ENCODE data around the gene TOMM70. TPM values are rescaled to one million over a fixed set of nuclear protein-coding genes. Genes with fewer than 3 reads are reported as not detected.

The TOMM70 gene
- polyA plus RNA-seq, 3 donors from 2014 or later: 10.0 to 15.4 (median 11.2) TPM

GRCh38 chr3:100424261-100424660, 23.4 kb upstream of the TOMM70 start:
- no peaks in the 10 kb centered on the region for H3K9me3 Mint-ChIP-seq
- DNase-seq: no peak
- peaks cover 0 to 23% (median 4%) of the 10 kb centered on the region in 3 donors for H3K27me3 Mint-ChIP-seq (ENCODE audit: low read depth in 3 of 3)
- H3K4me3 Mint-ChIP-seq: no peak overlapping the region
- H3K36me3 Mint-ChIP-seq: no peaks in the 10 kb centered on the region
- no peaks in the 10 kb centered on the region for H3K4me1 Mint-ChIP-seq
- no peak overlapping the region for H3K27ac Mint-ChIP-seq

- no peaks in the 10 kb centered on the region for H3K4me1 Mint-ChIP-seq
- no peak overlapping the region for H3K27ac Mint-ChIP-seq
- no peak for DNase-seq
These were observed 22.7 kb upstream of the TOMM70 start for GRCh38 chr3:100423611-100424010.

DNA sequence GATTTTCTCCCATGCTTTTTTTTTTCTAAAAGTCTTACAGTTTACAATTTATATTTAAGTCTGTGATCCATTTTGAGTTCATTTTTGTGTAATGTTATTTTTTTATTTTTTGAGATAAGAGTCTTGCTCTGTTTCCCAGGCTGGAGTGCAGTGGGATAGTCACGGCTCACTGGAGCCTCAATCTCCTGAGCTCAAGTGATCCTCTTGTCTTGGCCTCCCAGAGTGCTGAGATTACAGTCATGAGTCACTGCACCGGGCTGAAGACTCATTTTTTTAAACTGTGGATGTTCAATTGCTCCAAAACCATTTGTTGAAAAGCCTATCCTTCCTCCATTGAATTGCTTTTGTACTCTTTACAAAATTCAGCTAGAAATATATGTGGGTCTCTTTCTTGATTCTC, 20.0 kb upstream of the TOMM70 start:
- no peak overlapping the region for H3K4me3 Mint-ChIP-seq
- no peaks in the 10 kb centered on the region for H3K4me1 Mint-ChIP-seq
- no peak overlapping the region for H3K27ac Mint-ChIP-seq
- DNase-seq: no peak
- H3K9me3 Mint-ChIP-seq: no peaks in the 10 kb centered on the region
- peaks cover 3 to 18% (median 4%) of the 10 kb centered on the region in 3 donors for H3K27me3 Mint-ChIP-seq (ENCODE audit: low read depth in 3 of 3)
- no peaks in the 10 kb centered on the region for H3K36me3 Mint-ChIP-seq

More at GRCh38 chr3:100423611-100424010, 22.7 kb upstream of the TOMM70 start:
- Mint-ChIP-seq H3K27me3 (ENCODE audit: low read depth in 3 of 3) (peaks cover 3 to 21% (median 4%) of the 10 kb centered on the region in 3 donors), H3K9me3 (no peaks in the 10 kb centered on the region), H3K36me3 (no peaks in the 10 kb centered on the region), H3K4me3 (no peak overlapping the region)

DNA sequence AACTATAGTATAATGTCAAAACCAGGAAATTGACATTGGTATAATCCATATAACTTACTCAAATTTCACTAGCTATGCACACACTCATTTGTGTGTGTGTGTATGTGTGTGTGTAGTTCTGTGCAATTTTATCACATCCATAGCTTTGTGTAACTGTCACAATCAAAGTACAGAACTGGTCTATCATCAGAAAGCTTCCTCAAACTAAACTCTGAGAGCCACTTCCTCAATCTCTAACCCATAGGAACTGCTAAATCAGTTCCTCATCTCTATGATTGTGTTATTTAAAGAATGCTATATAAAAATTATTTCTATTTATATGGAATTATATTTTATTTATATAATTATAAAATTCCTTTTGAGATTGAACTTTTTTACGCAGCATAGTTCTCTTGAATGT, 18.5 kb upstream of the TOMM70 start:
- Mint-ChIP-seq H3K27ac (no peak overlapping the region), H3K4me3 (no peak overlapping the region), H3K36me3 (no peaks in the 10 kb centered on the region), H3K9me3 (no peaks in the 10 kb centered on the region), H3K27me3 (ENCODE audit: low read depth in 3 of 3) (peaks cover 3 to 9% (median 4%) of the 10 kb centered on the region in 3 donors), H3K4me1 (no peaks in the 10 kb centered on the region)
- DNase-seq: no peak

DNA sequence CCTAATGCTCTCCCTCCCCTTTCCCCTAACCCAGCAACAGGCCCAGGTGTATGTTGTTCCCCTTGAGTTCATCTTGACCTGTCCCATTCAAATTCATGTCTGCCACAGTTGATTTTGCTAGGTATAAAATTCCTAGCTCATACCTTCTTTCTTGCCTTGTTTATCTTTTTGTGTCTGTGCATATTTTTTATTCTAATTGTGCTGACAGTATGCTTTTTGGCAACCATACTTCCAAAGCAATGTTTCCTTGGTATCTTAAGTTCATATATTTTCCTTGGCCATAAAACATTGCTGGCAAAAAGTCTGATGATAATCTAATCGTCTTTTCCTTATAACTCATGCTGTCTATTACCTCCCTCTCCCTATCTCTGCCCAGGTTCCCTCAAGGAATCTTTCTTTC, 16.0 kb upstream of the TOMM70 start:
- Mint-ChIP-seq H3K9me3 (no peaks in the 10 kb centered on the region), H3K36me3 (no peaks in the 10 kb centered on the region), H3K4me1 (no peaks in the 10 kb centered on the region), H3K27me3 (ENCODE audit: low read depth in 3 of 3) (peaks cover 0 to 3% (median 0%) of the 10 kb centered on the region in 3 donors), H3K27ac (no peak overlapping the region), H3K4me3 (no peak overlapping the region)
- DNase-seq: no peak

GRCh38 chr3:100416176-100416575, 15.3 kb upstream of the TOMM70 start:
- Mint-ChIP-seq H3K36me3 (no peaks in the 10 kb centered on the region), H3K4me1 (no peaks in the 10 kb centered on the region), H3K4me3 (no peak overlapping the region), H3K9me3 (no peaks in the 10 kb centered on the region), H3K27ac (no peak overlapping the region), H3K27me3 (ENCODE audit: low read depth in 3 of 3) (peaks cover 0 to 3% (median 0%) of the 10 kb centered on the region in 3 donors)
- no peak for DNase-seq

DNA sequence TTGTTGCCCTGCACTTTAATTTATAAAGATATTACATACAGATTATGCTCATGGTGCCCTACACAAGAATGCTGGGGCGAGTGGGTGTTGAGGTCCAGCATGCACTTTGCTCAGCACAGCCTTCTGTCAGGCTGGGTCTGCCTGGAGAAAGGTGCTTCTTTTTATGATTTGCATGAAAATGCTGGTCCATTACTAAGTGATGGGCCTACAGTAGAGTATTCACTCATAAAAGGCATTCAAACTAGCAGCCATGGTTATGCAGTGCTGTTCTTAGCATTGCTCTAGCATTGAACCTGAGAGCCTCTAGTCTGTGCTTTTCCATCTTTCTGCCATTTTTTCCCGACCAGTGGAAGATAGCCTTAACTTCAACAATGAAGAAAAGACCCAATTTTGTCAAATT, 12.7 kb upstream of the TOMM70 start:
- no peak for DNase-seq
- H3K9me3 Mint-ChIP-seq: peaks cover 0 to 3% (median 0%) of the 10 kb centered on the region in 6 donors
- H3K27ac Mint-ChIP-seq: no peak overlapping the region
- peaks cover 0 to 3% (median 0%) of the 10 kb centered on the region in 3 donors for H3K36me3 Mint-ChIP-seq
- peaks cover 0 to 3% (median 2%) of the 10 kb centered on the region in 3 donors for H3K27me3 Mint-ChIP-seq (ENCODE audit: low read depth in 3 of 3)
- H3K4me3 Mint-ChIP-seq: no peak overlapping the region
- no peaks in the 10 kb centered on the region for H3K4me1 Mint-ChIP-seq

GRCh38 chr3:100412912-100413590, 12.2 kb upstream of the TOMM70 start:
- DNase-seq: peak in 1 of 3 donors; percentile 9
- no peaks in the 10 kb centered on the region for H3K4me1 Mint-ChIP-seq
- peaks cover 0 to 4% (median under 1%) of the 10 kb centered on the region in 6 donors for H3K9me3 Mint-ChIP-seq
- H3K4me3 Mint-ChIP-seq: no peak overlapping the region
- peaks cover 0 to 3% (median 3%) of the 10 kb centered on the region in 3 donors for H3K27me3 Mint-ChIP-seq (ENCODE audit: low read depth in 3 of 3)
- H3K27ac Mint-ChIP-seq: no peak overlapping the region
- peaks cover 0 to 3% (median 1%) of the 10 kb centered on the region in 3 donors for H3K36me3 Mint-ChIP-seq

DNA sequence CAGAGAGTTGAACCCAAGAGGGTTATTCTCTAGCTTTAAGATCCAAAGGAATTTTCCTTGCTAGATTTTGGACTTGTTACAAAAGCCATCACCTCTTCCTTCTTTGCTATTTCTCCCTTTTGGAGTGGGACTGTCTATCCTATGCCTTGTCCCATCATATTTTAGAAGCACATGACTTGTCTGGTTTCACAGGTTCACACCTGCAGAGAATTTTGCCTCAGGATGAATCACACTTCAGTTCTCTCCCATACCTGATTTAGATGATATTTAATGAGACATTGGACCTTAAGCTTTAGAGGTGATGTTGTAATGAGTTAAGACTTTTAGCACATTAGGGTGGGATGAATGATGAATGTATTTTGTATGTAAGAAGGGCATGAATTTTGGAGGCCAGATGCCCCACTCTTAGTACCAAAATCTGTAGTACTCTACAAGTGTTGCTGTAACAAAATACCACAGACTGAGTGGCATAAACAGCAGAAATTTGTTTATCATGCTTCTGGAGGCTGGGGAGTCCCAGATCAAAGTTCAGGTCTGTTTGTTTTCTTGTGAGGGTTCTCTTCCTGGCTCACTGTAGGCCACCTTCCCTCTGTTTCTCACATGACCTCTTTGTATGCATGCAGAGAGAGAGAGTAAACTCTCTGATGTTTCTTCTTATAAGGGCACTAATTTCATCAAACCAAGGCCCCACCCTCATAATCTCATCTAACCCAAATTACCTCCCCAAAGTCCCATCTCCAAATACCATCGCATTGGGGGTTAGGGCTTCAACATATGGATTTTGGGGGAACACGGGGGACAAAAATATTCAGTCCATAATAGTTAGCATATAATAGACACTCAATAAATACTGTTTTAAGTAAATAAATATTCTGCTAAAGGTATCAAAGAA, 10.4 kb upstream of the TOMM70 start:
- H3K4me3 Mint-ChIP-seq: no peak overlapping the region
- no peak overlapping the region for H3K27ac Mint-ChIP-seq
- no peaks in the 10 kb centered on the region for H3K4me1 Mint-ChIP-seq
- peaks cover 0 to 3% (median 3%) of the 10 kb centered on the region in 3 donors for H3K27me3 Mint-ChIP-seq (ENCODE audit: low read depth in 3 of 3)
- H3K9me3 Mint-ChIP-seq: peaks cover 2 to 11% (median 9%) of the 10 kb centered on the region in 6 donors
- DNase-seq: no peak
- H3K36me3 Mint-ChIP-seq: peaks cover 6 to 12% (median 10%) of the 10 kb centered on the region in 3 donors

GRCh38 chr3:100407977-100408532, 7.2 kb upstream of the TOMM70 start:
- Mint-ChIP-seq H3K27ac (no peak overlapping the region), H3K4me3 (no peak overlapping the region), H3K27me3 (ENCODE audit: low read depth in 3 of 3) (peaks cover 2 to 3% (median 3%) of the 10 kb centered on the region in 3 donors), H3K4me1 (peaks cover 0 to 5% of the 10 kb centered on the region in 2 donors), H3K9me3 (peaks cover 2 to 11% (median 9%) of the 10 kb centered on the region in 6 donors), H3K36me3 (peaks cover 6 to 12% (median 10%) of the 10 kb centered on the region in 3 donors)
- DNase-seq: no peak

GRCh38 chr3:100407164-100407563, 6.3 kb upstream of the TOMM70 start:
- H3K9me3 Mint-ChIP-seq: peaks cover 2 to 11% (median 9%) of the 10 kb centered on the region in 6 donors
- no peak overlapping the region for H3K27ac Mint-ChIP-seq
- H3K4me1 Mint-ChIP-seq: peaks cover 7 to 13% of the 10 kb centered on the region in 2 donors
- no peak overlapping the region for H3K4me3 Mint-ChIP-seq
- peaks cover 2 to 3% (median 3%) of the 10 kb centered on the region in 3 donors for H3K27me3 Mint-ChIP-seq (ENCODE audit: low read depth in 3 of 3)
- peaks cover 6 to 12% (median 10%) of the 10 kb centered on the region in 3 donors for H3K36me3 Mint-ChIP-seq
- DNase-seq: no peak

DNA sequence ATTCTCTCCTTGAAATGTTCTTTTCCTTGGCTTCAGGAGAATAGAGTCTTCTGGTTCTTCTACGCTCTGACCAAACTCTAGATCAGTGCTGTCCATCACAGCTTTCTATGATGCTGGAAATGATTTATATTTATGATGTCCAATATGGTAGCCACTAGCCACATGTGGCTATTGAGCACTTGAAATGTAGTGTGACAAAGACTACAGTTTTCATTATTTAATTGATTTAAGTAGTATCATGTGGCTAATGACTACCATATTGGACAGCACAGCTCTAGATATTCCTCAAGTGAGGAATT, 3.3 kb upstream of the TOMM70 start:
- H3K36me3 Mint-ChIP-seq: peaks cover 6 to 10% (median 10%) of the 10 kb centered on the region in 3 donors
- H3K4me1 Mint-ChIP-seq: peaks cover 27 to 38% of the 10 kb centered on the region in 2 donors
- H3K27ac Mint-ChIP-seq: no peak overlapping the region
- no peak overlapping the region for H3K4me3 Mint-ChIP-seq
- H3K27me3 Mint-ChIP-seq (ENCODE audit: low read depth in 3 of 3): peaks cover 0 to 10% (median 6%) of the 10 kb centered on the region in 3 donors
- DNase-seq: no peak
- H3K9me3 Mint-ChIP-seq: peaks cover 2 to 11% (median 8%) of the 10 kb centered on the region in 6 donors

DNA sequence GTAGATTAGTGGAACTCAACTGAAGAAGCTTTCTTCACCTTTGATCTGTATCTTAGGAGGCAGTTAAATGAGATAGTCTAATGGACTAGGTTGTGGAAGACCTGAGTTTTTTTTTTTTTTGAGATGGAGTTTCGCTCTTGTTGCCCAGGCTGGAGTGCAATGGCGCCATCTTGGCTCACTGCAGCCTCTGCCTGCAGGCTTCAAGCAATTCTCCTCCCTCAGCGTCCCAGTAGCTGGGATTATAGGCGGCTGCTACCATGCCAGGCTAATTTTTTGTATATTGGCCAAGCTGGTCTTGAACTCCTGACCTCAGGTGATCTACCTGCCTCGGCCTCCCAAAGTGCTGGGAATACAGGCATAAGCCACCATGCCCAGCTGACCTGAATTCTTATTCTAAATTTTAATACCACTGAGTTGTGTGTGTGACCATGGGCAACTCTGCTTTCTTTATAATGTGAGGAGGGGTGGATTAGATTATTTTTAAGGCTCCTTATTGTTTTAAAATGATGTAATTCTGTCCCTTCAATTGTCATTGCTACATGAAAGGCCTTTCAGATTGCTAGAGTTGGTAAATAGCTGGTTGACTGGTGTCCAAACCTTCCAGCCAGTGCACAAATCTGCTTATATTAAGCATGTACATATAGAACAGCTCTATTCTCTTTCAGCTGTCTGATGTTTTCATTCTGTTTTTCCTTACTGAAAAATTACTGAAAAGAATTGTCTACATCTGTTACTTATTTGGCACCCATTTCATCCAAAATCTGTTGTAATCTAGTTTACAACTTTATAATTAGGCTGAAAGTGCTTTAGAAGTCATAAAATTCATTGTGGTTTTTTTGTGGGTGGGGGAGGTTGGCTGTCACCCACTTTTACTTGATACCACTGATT, 2.7 kb upstream of the TOMM70 start:
- Mint-ChIP-seq H3K36me3 (peaks cover 6 to 10% (median 10%) of the 10 kb centered on the region in 3 donors), H3K4me1 (peaks cover 31 to 44% of the 10 kb centered on the region in 2 donors), H3K4me3 (no peak overlapping the region), H3K9me3 (peaks cover 2 to 11% (median 8%) of the 10 kb centered on the region in 6 donors), H3K27me3 (ENCODE audit: low read depth in 3 of 3) (peaks cover 0 to 8% (median 6%) of the 10 kb centered on the region in 3 donors), H3K27ac (peak overlapping the region in 1 of 6 donors; percentile 26)
- DNase-seq: no peak
